Measurements from ENCODE around the gene FAAH2.

The FAAH2 gene

DNA sequence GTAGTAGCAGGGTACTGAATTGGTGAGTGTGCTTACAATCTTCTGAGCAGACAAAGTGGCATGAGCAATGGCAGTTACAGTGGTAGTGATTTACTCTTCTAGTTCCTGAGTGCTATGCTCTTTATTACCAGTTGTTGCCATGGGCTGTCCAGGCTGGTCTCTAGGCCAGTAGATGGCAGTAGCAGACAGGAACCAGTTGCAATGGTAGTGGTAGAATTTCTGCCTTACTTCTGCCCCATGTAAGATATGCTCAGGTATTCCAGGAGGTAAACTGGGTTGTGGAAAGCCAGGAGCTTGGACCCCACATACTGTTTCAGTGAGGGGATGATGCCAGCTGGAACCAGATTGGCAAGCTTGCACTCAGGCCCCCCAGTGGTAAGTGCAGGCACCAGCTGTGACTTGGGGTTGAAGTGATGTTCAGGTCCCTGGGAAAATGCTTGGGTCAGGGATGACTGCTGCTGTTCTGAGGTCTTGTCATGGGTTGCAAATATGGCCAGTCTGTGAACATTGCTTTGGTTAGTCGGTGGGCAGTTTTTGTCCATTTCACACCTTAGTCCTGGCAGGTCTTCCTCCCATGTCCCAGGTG lies 242.3 kb downstream of the FAAH2 start:
- no peak overlapping the region for H3K9ac ChIP-seq (ENCODE audit: low read length)
- H3K27me3 ChIP-seq (ENCODE audit: control insufficient read depth, insufficient read depth, low read length) = no peaks in the 10 kb centered on the region
- H3K9me3 ChIP-seq (ENCODE audit: control insufficient read depth, low read length) = no peaks in the 10 kb centered on the region
- no peaks in the 10 kb centered on the region for H3K4me1 ChIP-seq (ENCODE audit: control insufficient read depth, insufficient read depth, low read length)
- H3K36me3 ChIP-seq (ENCODE audit: control insufficient read depth, insufficient read depth, low read length) = no peaks in the 10 kb centered on the region
- no peak overlapping the region for H3K4me3 ChIP-seq (ENCODE audit: low read length)

Data from mucosa of stomach (tissue), 1 donor.